ENCODE data around the gene HIVEP3.
A peak's percentile ranks its signal among the peaks of the same experiment; 100 is the strongest.

Gene HIVEP3

DNA sequence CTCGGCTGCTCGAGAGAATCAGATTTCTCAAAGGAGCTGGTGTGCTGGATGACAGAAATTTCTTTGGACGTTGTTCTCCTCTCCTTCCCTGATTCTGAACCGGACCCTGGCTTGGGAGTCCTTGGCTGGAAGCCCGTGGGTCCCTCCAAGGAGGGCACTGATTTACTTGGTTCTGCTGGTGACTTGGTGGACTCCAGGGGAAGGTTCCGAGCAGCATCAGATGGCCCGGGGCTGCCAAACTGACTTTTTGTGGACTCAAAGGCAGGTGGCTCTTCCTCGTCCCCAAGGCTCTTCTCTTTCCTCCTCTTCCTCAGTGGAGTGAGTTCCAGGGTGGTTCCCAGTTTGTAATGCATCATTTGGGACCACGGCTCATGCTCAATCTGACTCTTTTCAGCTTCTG is 336.4 kb downstream of the HIVEP3 start:
- no peak overlapping the region for H3K4me3 ChIP-seq (ENCODE audit: low read length)
- TF ChIP-seq, protein P1, sequence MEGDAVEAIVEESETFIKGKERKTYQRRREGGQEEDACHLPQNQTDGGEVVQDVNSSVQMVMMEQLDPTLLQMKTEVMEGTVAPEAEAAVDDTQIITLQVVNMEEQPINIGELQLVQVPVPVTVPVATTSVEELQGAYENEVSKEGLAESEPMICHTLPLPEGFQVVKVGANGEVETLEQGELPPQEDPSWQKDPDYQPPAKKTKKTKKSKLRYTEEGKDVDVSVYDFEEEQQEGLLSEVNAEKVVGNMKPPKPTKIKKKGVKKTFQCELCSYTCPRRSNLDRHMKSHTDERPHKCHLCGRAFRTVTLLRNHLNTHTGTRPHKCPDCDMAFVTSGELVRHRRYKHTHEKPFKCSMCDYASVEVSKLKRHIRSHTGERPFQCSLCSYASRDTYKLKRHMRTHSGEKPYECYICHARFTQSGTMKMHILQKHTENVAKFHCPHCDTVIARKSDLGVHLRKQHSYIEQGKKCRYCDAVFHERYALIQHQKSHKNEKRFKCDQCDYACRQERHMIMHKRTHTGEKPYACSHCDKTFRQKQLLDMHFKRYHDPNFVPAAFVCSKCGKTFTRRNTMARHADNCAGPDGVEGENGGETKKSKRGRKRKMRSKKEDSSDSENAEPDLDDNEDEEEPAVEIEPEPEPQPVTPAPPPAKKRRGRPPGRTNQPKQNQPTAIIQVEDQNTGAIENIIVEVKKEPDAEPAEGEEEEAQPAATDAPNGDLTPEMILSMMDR (conservative IDR thresholded peaks at IDR 0.05; ENCODE audit: low read length), result no peak
- DNase-seq (ENCODE audit: low read depth), result no peak

DNA sequence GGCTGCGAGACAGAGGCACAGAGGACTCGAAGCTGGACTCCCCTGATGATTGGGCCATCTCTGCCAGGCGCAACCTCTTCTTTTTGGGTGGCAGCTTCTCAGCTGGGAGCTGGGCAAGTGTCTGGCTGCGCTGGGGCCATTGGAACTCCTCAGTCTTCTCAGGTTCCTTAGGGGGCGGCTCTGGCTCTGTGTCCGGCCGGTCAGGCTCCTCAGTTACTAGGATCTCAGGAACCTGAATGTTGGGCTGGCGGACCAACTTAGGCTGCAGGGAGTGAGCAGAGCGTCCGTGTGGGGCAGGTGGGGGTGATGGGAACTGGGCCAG is 336.8 kb downstream of the HIVEP3 start:
- DNase-seq (ENCODE audit: low read depth), result no peak
- no peak overlapping the region for H3K4me3 ChIP-seq (ENCODE audit: low read length)
- TF ChIP-seq, protein P1 (conservative IDR thresholded peaks at IDR 0.05; ENCODE audit: low read length), result no peak

- no peak overlapping the region for H3K4me3 ChIP-seq (ENCODE audit: low read length)
- TF ChIP-seq, protein P1 (conservative IDR thresholded peaks at IDR 0.05; ENCODE audit: low read length), result no peak
- no peak for DNase-seq (ENCODE audit: low read depth)
Observed at GRCh38 chr1:41581216-41582003, 337.3 kb downstream of the HIVEP3 start.

GRCh38 chr1:41580520-41581172 is 338.1 kb downstream of the HIVEP3 start:
- no peak for DNase-seq (ENCODE audit: low read depth)
- TF ChIP-seq, protein P1 (conservative IDR thresholded peaks at IDR 0.05; ENCODE audit: low read length), result no peak
- H3K4me3 ChIP-seq (ENCODE audit: low read length), result no peak overlapping the region

DNA sequence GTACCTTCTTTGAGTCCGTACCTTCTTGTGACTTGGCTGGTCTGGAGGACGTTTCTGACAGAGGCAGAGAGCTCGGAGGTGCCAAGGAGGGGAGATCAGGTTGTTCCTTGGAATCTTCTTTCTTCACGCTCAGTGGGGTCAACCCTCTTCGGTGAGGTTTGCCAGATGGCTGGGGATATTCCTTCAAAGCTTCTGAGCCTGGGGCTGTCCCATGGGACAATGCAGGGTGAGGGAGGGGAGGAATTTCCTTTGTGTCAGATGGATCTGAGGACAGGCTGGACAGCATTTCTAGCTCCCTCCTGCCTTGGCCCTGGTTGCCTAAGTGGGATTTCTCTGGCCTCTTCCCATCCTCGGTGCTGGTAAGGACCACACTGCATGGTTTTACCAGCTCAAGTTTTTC is 338.7 kb downstream of the HIVEP3 start:
- DNase-seq (ENCODE audit: low read depth), result no peak
- TF ChIP-seq, protein P1 (conservative IDR thresholded peaks at IDR 0.05; ENCODE audit: low read length), result no peak
- H3K4me3 ChIP-seq (ENCODE audit: low read length), result no peak overlapping the region

- TF ChIP-seq, protein P1 (conservative IDR thresholded peaks at IDR 0.05; ENCODE audit: low read length), result peak; percentile 53
- no peak overlapping the region for H3K4me3 ChIP-seq (ENCODE audit: low read length)
- DNase-seq (ENCODE audit: low read depth), result peak; percentile 20
Observed at GRCh38 chr1:41578712-41579335, 339.9 kb downstream of the HIVEP3 start.

All from AG10803 (cell line).